Ammon's horn (tissue), 1 donor: ENCODE results near the gene HDAC3.
"Not testable (repeated sequence)": the region's sequence is repeated elsewhere in the genome, so short reads cannot be mapped to it uniquely, and the experiment has no call there.

Source experiments
- DNase-seq: peaks from one replicate; pipeline ENCODE4 v3.0.0-alpha.2; 2016; ENCODE audit warnings: low spot score

HDAC3 gene

GRCh38 chr5:141634720-141635119 is 1.9 kb downstream of the HDAC3 start:
- no peak for DNase-seq

- no peak for DNase-seq
Measured at GRCh38 chr5:141633871-141634561, 2.6 kb downstream of the HDAC3 start.

- DNase-seq: no peak
Measured at GRCh38 chr5:141632650-141633049, 4.0 kb downstream of the HDAC3 start.

- DNase-seq: no peak
Measured at GRCh38 chr5:141630570-141631140, 6.0 kb downstream of the HDAC3 start.

- no peak for DNase-seq
Measured at GRCh38 chr5:141628175-141628788, 8.4 kb downstream of the HDAC3 start.

- DNase-seq: no peak
Measured at GRCh38 chr5:141623611-141624010, 13.0 kb downstream of the HDAC3 start.

GRCh38 chr5:141623186-141623585 is 13.5 kb downstream of the HDAC3 start:
- peak; percentile 67 for DNase-seq

GRCh38 chr5:141618804-141619554 is 17.7 kb downstream of the HDAC3 start, which contains the start of gene DIAPH1:
DIAPH1 (minus strand) TSS chr5:141619000; CDS start chr5:141618914, 86 bp downstream.
- DNase-seq: peak; percentile 92

- DNase-seq: no peak
Measured at GRCh38 chr5:141618030-141618803, 18.4 kb downstream of the HDAC3 start.

- DNase-seq: no peak
Measured at GRCh38 chr5:141617682-141618029, 19.0 kb downstream of the HDAC3 start.

GRCh38 chr5:141617128-141617527 is 19.5 kb downstream of the HDAC3 start:
- no peak for DNase-seq

- no peak for DNase-seq
Measured at GRCh38 chr5:141615991-141616720, 20.5 kb downstream of the HDAC3 start.

GRCh38 chr5:141613344-141613743 is 23.3 kb downstream of the HDAC3 start:
- DNase-seq: no peak

- DNase-seq: no peak
Measured at GRCh38 chr5:141611289-141611688, 25.4 kb downstream of the HDAC3 start.

GRCh38 chr5:141609921-141610320 is 26.7 kb downstream of the HDAC3 start:
- DNase-seq: not testable (repeated sequence)

GRCh38 chr5:141609044-141609443 is 27.6 kb downstream of the HDAC3 start:
- DNase-seq: no peak

- no peak for DNase-seq
Measured at GRCh38 chr5:141608557-141608956, 28.1 kb downstream of the HDAC3 start.

GRCh38 chr5:141608046-141608445 is 28.6 kb downstream of the HDAC3 start:
- DNase-seq: no peak

GRCh38 chr5:141605523-141606277 is 30.9 kb downstream of the HDAC3 start:
- peak; percentile 70 for DNase-seq

- DNase-seq: no peak
Measured at GRCh38 chr5:141603923-141604717, 32.5 kb downstream of the HDAC3 start.
